ENCODE measurements around the gene ERMN. TPM values are rescaled to one million over a fixed set of nuclear protein-coding genes. Genes with fewer than 3 reads are reported as not detected.
"Not testable (repeated sequence)": the region's sequence is repeated elsewhere in the genome, so short reads cannot be mapped to it uniquely, and the experiment has no call there.

The ERMN gene
- total RNA-seq, result under 1 TPM in 1 of 2 donors, not detected in 1; 0.17 TPM

- TF ChIP-seq POLR2AphosphoS5 (IDR thresholded peaks at IDR 0.05), result no peak
- TF ChIP-seq, protein P1, sequence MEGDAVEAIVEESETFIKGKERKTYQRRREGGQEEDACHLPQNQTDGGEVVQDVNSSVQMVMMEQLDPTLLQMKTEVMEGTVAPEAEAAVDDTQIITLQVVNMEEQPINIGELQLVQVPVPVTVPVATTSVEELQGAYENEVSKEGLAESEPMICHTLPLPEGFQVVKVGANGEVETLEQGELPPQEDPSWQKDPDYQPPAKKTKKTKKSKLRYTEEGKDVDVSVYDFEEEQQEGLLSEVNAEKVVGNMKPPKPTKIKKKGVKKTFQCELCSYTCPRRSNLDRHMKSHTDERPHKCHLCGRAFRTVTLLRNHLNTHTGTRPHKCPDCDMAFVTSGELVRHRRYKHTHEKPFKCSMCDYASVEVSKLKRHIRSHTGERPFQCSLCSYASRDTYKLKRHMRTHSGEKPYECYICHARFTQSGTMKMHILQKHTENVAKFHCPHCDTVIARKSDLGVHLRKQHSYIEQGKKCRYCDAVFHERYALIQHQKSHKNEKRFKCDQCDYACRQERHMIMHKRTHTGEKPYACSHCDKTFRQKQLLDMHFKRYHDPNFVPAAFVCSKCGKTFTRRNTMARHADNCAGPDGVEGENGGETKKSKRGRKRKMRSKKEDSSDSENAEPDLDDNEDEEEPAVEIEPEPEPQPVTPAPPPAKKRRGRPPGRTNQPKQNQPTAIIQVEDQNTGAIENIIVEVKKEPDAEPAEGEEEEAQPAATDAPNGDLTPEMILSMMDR (IDR thresholded peaks at IDR 0.05), result no peak
- TF ChIP-seq POLR2A (IDR thresholded peaks at IDR 0.05), result no peak
- Histone ChIP-seq H3K36me3 (no peaks in the 10 kb centered on the region), H3K4me1 (replicated peaks) (no peaks in the 10 kb centered on the region), H3K9me3 (no peaks in the 10 kb centered on the region), H3K27ac (no peak within 1 kb of the TSS), H3K4me3 (no peak within 1 kb of the TSS), H3K27me3 (replicated peaks; ENCODE audit: insufficient read depth) (no peaks in the 10 kb centered on the region)
- intact Hi-C loops (cut with DNase I), result no loop called here
- no peak for DNase-seq (ENCODE audit: low spot score)
Measured at GRCh38 chr2:157325786-157326185, at the start of gene ERMN. ERMN (minus strand) TSS chr2:157325824; CDS start chr2:157325642, 182 bp downstream.

GRCh38 chr2:157375384-157375783 lies 49.8 kb upstream of the ERMN start:
- TF ChIP-seq, protein P1 (IDR thresholded peaks at IDR 0.05), result no peak
- no peak for TF ChIP-seq POLR2A (IDR thresholded peaks at IDR 0.05)
- TF ChIP-seq POLR2AphosphoS5 (IDR thresholded peaks at IDR 0.05), result no peak
- no peak for DNase-seq (ENCODE audit: low spot score)
- WGBS, result 100% methylated on average over 1 of the region's 1 CpG
- no peaks in the 10 kb centered on the region for H3K27me3 ChIP-seq (replicated peaks; ENCODE audit: insufficient read depth)
- H3K9me3 ChIP-seq, result no peaks in the 10 kb centered on the region
- intact Hi-C loops (cut with DNase I), result no loop called here
- H3K36me3 ChIP-seq, result no peaks in the 10 kb centered on the region
- no peak overlapping the region for H3K27ac ChIP-seq
- no peaks in the 10 kb centered on the region for H3K4me1 ChIP-seq (replicated peaks)
- H3K4me3 ChIP-seq, result no peak overlapping the region

DNA sequence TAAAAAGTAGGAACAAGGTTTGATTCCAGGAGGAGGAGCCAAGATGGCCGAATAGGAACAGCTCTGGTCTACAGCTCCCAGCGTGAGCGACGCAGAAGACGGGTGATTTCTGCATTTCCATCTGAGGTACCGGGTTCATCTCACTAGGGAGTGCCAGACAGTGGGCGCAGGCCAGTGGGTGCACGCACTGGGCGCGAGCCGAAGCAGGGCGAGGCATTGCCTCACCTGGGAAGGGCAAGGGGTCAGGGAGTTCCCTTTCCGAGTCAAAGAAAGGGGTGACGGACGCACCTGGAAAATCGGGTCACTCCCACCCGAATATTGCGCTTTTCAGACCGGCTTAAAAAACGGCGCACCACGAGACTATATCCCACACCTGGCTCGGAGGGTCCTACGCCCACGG lies 42.9 kb upstream of the ERMN start:
- H3K27ac ChIP-seq; intact Hi-C loops (cut with DNase I); H3K4me1 ChIP-seq (replicated peaks); H3K36me3 ChIP-seq; H3K4me3 ChIP-seq; H3K27me3 ChIP-seq (replicated peaks; ENCODE audit: insufficient read depth); DNase-seq (ENCODE audit: low spot score); H3K9me3 ChIP-seq: not testable (repeated sequence)
- WGBS, result 74% methylated on average over 18 of the region's 25 CpGs

DNA sequence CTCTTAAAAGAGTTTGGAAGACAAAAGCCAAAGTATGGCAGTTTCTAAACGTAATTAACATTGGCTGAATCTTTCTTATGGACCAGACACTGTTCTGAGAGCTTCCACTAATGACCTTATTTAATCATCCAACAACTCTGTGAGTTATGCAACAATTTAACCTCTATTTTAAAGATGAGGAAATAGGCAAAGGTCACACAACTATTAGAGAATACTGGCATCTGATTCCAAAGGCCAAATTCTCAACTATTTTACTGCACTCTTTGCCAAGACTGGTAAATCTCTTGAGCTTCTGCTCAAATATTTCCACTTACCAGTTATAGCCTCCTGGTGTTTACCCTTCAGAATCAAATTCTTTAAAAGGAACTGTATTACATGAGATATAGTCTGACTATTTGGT lies 42.1 kb upstream of the ERMN start:
- 32% methylated on average over 1 of the region's 1 CpG for WGBS
- Histone ChIP-seq H3K27ac (no peak overlapping the region), H3K9me3 (no peaks in the 10 kb centered on the region), H3K4me1 (replicated peaks) (no peaks in the 10 kb centered on the region), H3K27me3 (replicated peaks; ENCODE audit: insufficient read depth) (no peaks in the 10 kb centered on the region), H3K36me3 (no peaks in the 10 kb centered on the region), H3K4me3 (no peak overlapping the region)
- TF ChIP-seq, protein P1 (IDR thresholded peaks at IDR 0.05), result no peak
- no peak for TF ChIP-seq POLR2A (IDR thresholded peaks at IDR 0.05)
- TF ChIP-seq POLR2AphosphoS5 (IDR thresholded peaks at IDR 0.05), result no peak
- intact Hi-C loops (cut with DNase I), result no loop called here
- DNase-seq (ENCODE audit: low spot score), result no peak

- DNase-seq (ENCODE audit: low spot score), result no peak
- Histone ChIP-seq H3K4me1 (replicated peaks) (no peaks in the 10 kb centered on the region), H3K36me3 (no peaks in the 10 kb centered on the region), H3K9me3 (no peaks in the 10 kb centered on the region), H3K4me3 (no peak overlapping the region), H3K27ac (no peak overlapping the region), H3K27me3 (replicated peaks; ENCODE audit: insufficient read depth) (no peaks in the 10 kb centered on the region)
- 56% methylated on average over 2 of the region's 2 CpGs for WGBS
- intact Hi-C loops (cut with DNase I), result no loop called here
- TF ChIP-seq, protein P1 (IDR thresholded peaks at IDR 0.05), result no peak
- TF ChIP-seq POLR2A (IDR thresholded peaks at IDR 0.05) (no peak), POLR2AphosphoS5 (IDR thresholded peaks at IDR 0.05) (no peak)
Measured at GRCh38 chr2:157364257-157364974, 38.8 kb upstream of the ERMN start.

Measured in prostate gland (tissue), 2 donors.